Measurements from ENCODE around the gene ENTPD5.

Gene ENTPD5

DNA sequence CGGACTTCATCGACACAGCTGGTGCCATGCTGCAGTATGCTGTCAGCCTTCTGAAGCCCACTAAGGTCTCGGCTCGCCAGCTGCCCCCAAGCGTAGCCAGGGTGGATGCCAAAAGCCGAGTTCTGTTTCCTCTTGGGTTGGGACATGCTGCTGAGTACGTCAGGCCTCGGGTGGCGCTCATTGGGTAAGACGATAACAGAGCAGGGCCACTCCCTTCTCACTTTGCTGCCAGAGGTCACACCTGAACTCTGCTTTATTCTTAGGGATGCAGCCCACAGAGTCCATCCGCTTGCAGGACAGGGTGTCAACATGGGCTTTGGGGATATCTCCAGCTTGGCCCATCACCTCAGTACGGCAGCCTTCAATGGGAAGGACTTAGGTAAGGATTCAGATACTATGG is 57.9 kb downstream of the ENTPD5 start:
- H3K36me3 ChIP-seq (ENCODE audit: control insufficient read depth, low read depth, low read length), result peaks cover 18% of the 10 kb centered on the region
- no peak overlapping the region for H3K27ac ChIP-seq (ENCODE audit: low read length)
- no peak overlapping the region for H3K9ac ChIP-seq (ENCODE audit: low read length)
- no peaks in the 10 kb centered on the region for H3K9me3 ChIP-seq (ENCODE audit: control insufficient read depth, low read depth, low read length)
- no peaks in the 10 kb centered on the region for H3K27me3 ChIP-seq (ENCODE audit: control insufficient read depth, insufficient read depth, low read length)
- H3K4me1 ChIP-seq (ENCODE audit: control insufficient read depth, low read depth, low read length), result no peaks in the 10 kb centered on the region
- no peak overlapping the region for H3K4me3 ChIP-seq (ENCODE audit: low read length)

DNA sequence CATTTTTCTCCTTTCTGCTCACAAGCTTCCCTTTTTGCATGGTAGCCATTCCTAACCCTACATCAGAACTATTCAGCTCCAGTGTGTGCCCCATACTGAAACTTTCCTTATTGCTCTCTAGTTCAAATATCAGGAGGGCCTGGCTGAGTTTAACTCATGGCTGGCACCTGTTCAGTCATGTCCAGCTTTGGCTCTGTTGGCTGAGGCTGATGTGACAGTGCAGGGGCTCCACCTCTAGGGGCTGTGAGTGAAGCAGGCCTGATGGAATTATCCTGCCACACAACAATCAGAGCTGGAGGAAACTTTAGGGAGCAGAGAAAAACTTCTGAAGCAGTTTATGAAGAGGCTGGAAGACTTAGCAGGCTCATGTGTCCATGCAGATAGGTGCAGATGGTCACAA is 60.5 kb downstream of the ENTPD5 start:
- H3K27ac ChIP-seq (ENCODE audit: low read length), result no peak overlapping the region
- peaks cover 21% of the 10 kb centered on the region for H3K36me3 ChIP-seq (ENCODE audit: control insufficient read depth, low read depth, low read length)
- H3K4me3 ChIP-seq (ENCODE audit: low read length), result no peak overlapping the region
- no peak overlapping the region for H3K9ac ChIP-seq (ENCODE audit: low read length)
- H3K4me1 ChIP-seq (ENCODE audit: control insufficient read depth, low read depth, low read length), result no peaks in the 10 kb centered on the region
- no peaks in the 10 kb centered on the region for H3K27me3 ChIP-seq (ENCODE audit: control insufficient read depth, insufficient read depth, low read length)
- H3K9me3 ChIP-seq (ENCODE audit: control insufficient read depth, low read depth, low read length), result no peaks in the 10 kb centered on the region

- Histone ChIP-seq H3K4me3 (ENCODE audit: low read length) (no peak overlapping the region), H3K4me1 (ENCODE audit: control insufficient read depth, low read depth, low read length) (no peaks in the 10 kb centered on the region), H3K9ac (ENCODE audit: low read length) (no peak overlapping the region), H3K27ac (ENCODE audit: low read length) (no peak overlapping the region), H3K27me3 (ENCODE audit: control insufficient read depth, insufficient read depth, low read length) (no peaks in the 10 kb centered on the region), H3K9me3 (ENCODE audit: control insufficient read depth, low read depth, low read length) (no peaks in the 10 kb centered on the region), H3K36me3 (ENCODE audit: control insufficient read depth, low read depth, low read length) (peaks cover 15% of the 10 kb centered on the region)
Observed at GRCh38 chr14:73955674-73956073, 63.4 kb downstream of the ENTPD5 start.

GRCh38 chr14:73953731-73954130 is 65.4 kb downstream of the ENTPD5 start:
- Histone ChIP-seq H3K27me3 (ENCODE audit: control insufficient read depth, insufficient read depth, low read length) (no peaks in the 10 kb centered on the region), H3K27ac (ENCODE audit: low read length) (no peak overlapping the region), H3K4me3 (ENCODE audit: low read length) (no peak overlapping the region), H3K9me3 (ENCODE audit: control insufficient read depth, low read depth, low read length) (no peaks in the 10 kb centered on the region), H3K36me3 (ENCODE audit: control insufficient read depth, low read depth, low read length) (peaks cover 8% of the 10 kb centered on the region), H3K4me1 (ENCODE audit: control insufficient read depth, low read depth, low read length) (no peaks in the 10 kb centered on the region), H3K9ac (ENCODE audit: low read length) (no peak overlapping the region)

- Histone ChIP-seq H3K9ac (ENCODE audit: low read length) (peak within 1 kb of the TSS; percentile 76), H3K27me3 (ENCODE audit: control insufficient read depth, insufficient read depth, low read length) (no peaks in the 10 kb centered on the region), H3K36me3 (ENCODE audit: control insufficient read depth, low read depth, low read length) (peaks cover 5% of the 10 kb centered on the region), H3K9me3 (ENCODE audit: control insufficient read depth, low read depth, low read length) (no peaks in the 10 kb centered on the region), H3K27ac (ENCODE audit: low read length) (peak within 1 kb of the TSS; percentile 42), H3K4me1 (ENCODE audit: control insufficient read depth, low read depth, low read length) (no peaks in the 10 kb centered on the region), H3K4me3 (ENCODE audit: low read length) (peak within 1 kb of the TSS; percentile 95)
Observed at GRCh38 chr14:73949752-73950734, 69.0 kb downstream of the ENTPD5 start, which contains the start of the genes COQ6 and FAM161B. Gene COQ6 (plus strand): TSS chr14:73950302. CDS start chr14:73950333, 31 bp downstream. Gene FAM161B (minus strand): TSS chr14:73950094. CDS start chr14:73950026, 68 bp downstream.

DNA sequence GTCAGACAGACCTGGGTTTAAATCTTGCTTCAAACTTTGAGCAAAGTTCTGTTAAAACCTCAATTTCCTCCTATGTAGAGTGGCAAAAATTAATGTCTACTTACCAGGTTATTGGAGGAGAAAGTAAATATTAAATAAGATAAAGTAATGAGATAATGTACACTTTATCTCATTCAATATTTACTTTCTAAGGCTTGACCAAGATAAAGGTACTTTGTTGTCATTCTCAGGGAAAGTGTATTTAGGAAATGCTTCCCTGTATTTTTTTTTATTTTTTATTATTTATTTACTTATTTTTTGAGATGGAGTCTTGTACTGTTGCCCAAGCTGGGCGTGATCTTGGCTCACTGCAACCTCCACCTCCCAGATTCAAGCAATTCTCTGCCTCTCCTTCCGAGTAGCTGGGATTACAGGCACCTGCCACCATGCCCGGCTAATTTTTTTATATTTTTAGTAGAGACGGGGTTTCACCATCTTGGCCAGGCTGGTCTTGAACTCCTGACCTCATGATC is 73.9 kb downstream of the ENTPD5 start:
- Histone ChIP-seq H3K36me3 (ENCODE audit: control insufficient read depth, low read depth, low read length) (no peaks in the 10 kb centered on the region), H3K9me3 (ENCODE audit: control insufficient read depth, low read depth, low read length) (no peaks in the 10 kb centered on the region), H3K4me3 (ENCODE audit: low read length) (no peak overlapping the region), H3K9ac (ENCODE audit: low read length) (no peak overlapping the region), H3K27me3 (ENCODE audit: control insufficient read depth, insufficient read depth, low read length) (no peaks in the 10 kb centered on the region), H3K4me1 (ENCODE audit: control insufficient read depth, low read depth, low read length) (no peaks in the 10 kb centered on the region), H3K27ac (ENCODE audit: low read length) (no peak overlapping the region)

DNA sequence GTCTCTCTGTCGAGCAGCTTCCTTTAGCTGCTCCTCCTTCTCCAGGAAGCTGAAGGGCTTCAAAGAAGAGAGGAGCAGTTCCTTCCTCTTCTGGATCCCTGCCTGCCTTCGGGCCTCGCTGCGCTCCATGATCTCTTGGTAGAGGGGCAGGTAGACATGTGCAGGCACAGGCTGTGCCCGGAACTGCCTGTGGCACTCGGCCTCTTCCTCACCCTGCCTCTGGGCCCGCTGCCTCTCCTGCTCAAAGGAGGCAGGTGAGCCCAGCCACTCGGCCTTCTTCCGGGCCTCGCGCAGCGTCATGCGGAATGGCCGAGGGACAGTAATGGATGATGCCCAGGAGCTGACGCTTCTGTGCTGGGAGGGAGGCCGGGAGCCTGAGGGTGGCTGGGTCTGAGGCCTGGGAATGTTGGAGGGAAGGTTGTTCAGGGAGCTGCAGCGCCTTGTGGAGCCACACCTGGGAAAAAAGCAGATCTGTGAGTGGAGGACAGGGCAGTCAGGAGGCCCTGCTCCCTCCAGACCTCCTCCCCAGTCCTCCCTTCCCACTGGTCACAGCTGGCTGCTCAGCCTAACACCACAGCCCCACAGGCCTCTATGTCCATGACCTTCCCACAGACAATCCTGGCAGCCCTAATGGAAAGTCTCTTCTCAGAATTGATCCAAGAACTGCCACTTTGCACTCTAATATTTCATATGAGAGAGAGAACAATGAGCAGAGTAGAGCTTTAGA is 74.5 kb downstream of the ENTPD5 start:
- Histone ChIP-seq H3K9me3 (ENCODE audit: control insufficient read depth, low read depth, low read length) (no peaks in the 10 kb centered on the region), H3K4me3 (ENCODE audit: low read length) (no peak overlapping the region), H3K4me1 (ENCODE audit: control insufficient read depth, low read depth, low read length) (no peaks in the 10 kb centered on the region), H3K36me3 (ENCODE audit: control insufficient read depth, low read depth, low read length) (no peaks in the 10 kb centered on the region), H3K9ac (ENCODE audit: low read length) (no peak overlapping the region), H3K27ac (ENCODE audit: low read length) (no peak overlapping the region), H3K27me3 (ENCODE audit: control insufficient read depth, insufficient read depth, low read length) (no peaks in the 10 kb centered on the region)

GRCh38 chr14:73943083-73943482 is 76.0 kb downstream of the ENTPD5 start:
- no peak overlapping the region for H3K9ac ChIP-seq (ENCODE audit: low read length)

DNA sequence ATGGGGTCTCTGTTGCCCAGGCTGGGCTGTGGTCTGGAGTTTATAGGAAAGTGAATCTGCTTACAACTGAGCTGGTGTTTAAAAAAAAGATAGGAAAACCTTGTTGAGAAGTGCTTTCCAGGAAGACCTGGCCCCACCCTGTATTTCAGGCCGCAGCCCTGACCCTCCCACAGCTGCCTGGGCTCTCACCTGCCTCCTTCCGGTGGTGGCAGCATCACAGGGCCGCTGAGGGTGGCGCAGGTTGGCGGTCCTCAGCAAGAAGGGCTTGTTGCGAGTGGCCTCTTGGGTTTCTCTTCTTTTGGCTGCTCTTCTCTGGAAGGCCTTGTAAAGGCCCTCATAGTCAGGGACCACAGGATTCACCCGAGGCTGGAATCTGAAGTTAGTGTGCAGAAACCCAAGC is 76.9 kb downstream of the ENTPD5 start:
- Histone ChIP-seq H3K27ac (ENCODE audit: low read length) (no peak overlapping the region), H3K4me1 (ENCODE audit: control insufficient read depth, low read depth, low read length) (no peaks in the 10 kb centered on the region), H3K27me3 (ENCODE audit: control insufficient read depth, insufficient read depth, low read length) (no peaks in the 10 kb centered on the region), H3K9me3 (ENCODE audit: control insufficient read depth, low read depth, low read length) (no peaks in the 10 kb centered on the region), H3K4me3 (ENCODE audit: low read length) (no peak overlapping the region), H3K36me3 (ENCODE audit: control insufficient read depth, low read depth, low read length) (no peaks in the 10 kb centered on the region), H3K9ac (ENCODE audit: low read length) (no peak overlapping the region)

More at GRCh38 chr14:73943083-73943482, 76.0 kb downstream of the ENTPD5 start:
- Histone ChIP-seq H3K36me3 (ENCODE audit: control insufficient read depth, low read depth, low read length) (no peaks in the 10 kb centered on the region), H3K9me3 (ENCODE audit: control insufficient read depth, low read depth, low read length) (no peaks in the 10 kb centered on the region), H3K27ac (ENCODE audit: low read length) (no peak overlapping the region), H3K27me3 (ENCODE audit: control insufficient read depth, insufficient read depth, low read length) (no peaks in the 10 kb centered on the region), H3K4me3 (ENCODE audit: low read length) (no peak overlapping the region), H3K4me1 (ENCODE audit: control insufficient read depth, low read depth, low read length) (no peaks in the 10 kb centered on the region)

- no peaks in the 10 kb centered on the region for H3K27me3 ChIP-seq (ENCODE audit: control insufficient read depth, insufficient read depth, low read length)
- H3K9me3 ChIP-seq (ENCODE audit: control insufficient read depth, low read depth, low read length), result no peaks in the 10 kb centered on the region
- H3K27ac ChIP-seq (ENCODE audit: low read length), result no peak overlapping the region
- H3K36me3 ChIP-seq (ENCODE audit: control insufficient read depth, low read depth, low read length), result peaks cover 11% of the 10 kb centered on the region
- H3K4me1 ChIP-seq (ENCODE audit: control insufficient read depth, low read depth, low read length), result no peaks in the 10 kb centered on the region
- no peak overlapping the region for H3K4me3 ChIP-seq (ENCODE audit: low read length)
- H3K9ac ChIP-seq (ENCODE audit: low read length), result no peak overlapping the region
Observed at GRCh38 chr14:73937012-73937411, 82.1 kb downstream of the ENTPD5 start.

DNA sequence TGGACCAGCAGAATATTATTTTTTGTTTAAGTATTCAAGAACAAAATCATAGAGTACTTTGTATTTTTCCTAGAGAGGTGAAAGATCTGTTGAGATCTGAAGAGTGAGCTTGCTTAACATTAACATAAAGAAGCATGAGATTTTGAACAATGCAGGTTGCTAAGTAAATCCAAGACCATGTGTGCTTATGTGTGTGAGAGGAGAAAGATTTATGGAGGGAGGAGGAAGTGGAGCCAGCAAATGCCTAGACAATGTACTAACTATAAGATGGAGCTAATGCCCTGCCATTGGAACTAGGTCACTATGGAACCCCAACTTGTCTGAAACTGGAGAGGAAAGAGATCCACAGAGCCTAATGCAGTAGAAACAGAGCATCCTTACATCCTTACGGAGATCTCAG is 82.5 kb downstream of the ENTPD5 start:
- Histone ChIP-seq H3K4me1 (ENCODE audit: control insufficient read depth, low read depth, low read length) (no peaks in the 10 kb centered on the region), H3K27me3 (ENCODE audit: control insufficient read depth, insufficient read depth, low read length) (no peaks in the 10 kb centered on the region), H3K4me3 (ENCODE audit: low read length) (no peak overlapping the region), H3K36me3 (ENCODE audit: control insufficient read depth, low read depth, low read length) (peaks cover 16% of the 10 kb centered on the region), H3K9me3 (ENCODE audit: control insufficient read depth, low read depth, low read length) (no peaks in the 10 kb centered on the region), H3K27ac (ENCODE audit: low read length) (no peak overlapping the region), H3K9ac (ENCODE audit: low read length) (no peak overlapping the region)

Measured in iPS-18a (cell line).